ENCODE measurements around the gene SPTLC2.
"Not testable (repeated sequence)": the region's sequence is repeated elsewhere in the genome, so short reads cannot be mapped to it uniquely, and the experiment has no call there.

The SPTLC2 gene, protein sequence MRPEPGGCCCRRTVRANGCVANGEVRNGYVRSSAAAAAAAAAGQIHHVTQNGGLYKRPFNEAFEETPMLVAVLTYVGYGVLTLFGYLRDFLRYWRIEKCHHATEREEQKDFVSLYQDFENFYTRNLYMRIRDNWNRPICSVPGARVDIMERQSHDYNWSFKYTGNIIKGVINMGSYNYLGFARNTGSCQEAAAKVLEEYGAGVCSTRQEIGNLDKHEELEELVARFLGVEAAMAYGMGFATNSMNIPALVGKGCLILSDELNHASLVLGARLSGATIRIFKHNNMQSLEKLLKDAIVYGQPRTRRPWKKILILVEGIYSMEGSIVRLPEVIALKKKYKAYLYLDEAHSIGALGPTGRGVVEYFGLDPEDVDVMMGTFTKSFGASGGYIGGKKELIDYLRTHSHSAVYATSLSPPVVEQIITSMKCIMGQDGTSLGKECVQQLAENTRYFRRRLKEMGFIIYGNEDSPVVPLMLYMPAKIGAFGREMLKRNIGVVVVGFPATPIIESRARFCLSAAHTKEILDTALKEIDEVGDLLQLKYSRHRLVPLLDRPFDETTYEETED

DNA sequence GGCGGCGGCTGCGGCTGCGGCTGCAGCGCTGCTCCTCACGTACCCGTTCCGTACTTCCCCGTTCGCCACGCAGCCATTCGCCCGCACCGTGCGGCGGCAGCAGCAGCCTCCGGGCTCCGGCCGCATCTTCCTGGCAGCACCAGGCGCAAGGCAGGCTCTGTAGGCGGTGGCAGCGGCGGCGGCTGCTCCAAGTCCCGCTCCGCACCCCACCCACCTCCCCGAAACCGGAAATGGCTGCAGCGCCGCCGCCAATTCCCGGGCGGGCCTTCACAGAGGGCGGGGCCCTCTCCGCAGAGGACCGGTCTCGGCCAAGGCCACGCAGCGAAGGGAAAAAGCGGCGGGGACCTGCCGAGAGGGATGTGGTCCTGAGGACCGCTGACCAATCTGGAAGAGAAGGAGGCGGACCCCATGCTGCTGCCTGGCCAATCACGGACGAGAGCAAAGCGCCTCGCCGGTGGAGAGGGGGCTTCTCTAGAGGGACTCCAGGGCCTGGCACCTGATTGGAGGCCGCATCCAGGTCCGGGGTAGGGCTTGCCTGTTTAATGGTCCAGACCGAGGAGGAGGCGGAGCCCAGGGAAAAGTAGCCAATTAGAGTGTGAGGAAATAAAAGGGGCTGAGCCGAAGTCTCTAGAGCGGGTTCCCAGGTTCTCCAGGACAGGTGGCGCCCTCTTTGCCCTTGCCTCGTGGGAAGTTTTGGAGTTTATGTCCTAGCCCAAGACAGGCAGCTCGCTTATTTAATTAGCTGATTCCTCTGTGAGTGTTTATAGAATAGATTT lies at the start of gene SPTLC2:
SPTLC2 (minus strand) TSS at position 184 of the 776 bp plus-strand sequence; CDS start at position 126, 58 bp downstream.
- peak; percentile 98 for DNase-seq

DNA sequence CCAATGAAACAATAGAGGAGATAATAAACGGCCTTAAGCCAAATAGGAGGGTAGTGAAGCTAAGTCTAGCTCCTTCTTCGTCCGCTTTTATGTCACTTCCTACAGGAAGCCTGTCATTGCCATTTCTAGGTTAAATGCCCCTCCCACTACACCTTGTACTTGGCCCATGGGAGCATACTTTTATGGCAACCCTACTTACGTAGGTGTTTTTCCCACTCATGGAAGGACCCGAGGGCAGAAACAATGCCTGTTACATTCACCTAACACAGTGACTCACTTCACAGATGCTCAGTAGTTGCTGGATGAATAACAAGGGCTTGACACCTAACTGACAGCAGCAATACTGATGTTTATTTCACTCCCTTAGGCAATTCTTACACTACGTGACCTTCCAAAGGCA lies 46.9 kb upstream of the SPTLC2 start:
- DNase-seq, result no peak

DNA sequence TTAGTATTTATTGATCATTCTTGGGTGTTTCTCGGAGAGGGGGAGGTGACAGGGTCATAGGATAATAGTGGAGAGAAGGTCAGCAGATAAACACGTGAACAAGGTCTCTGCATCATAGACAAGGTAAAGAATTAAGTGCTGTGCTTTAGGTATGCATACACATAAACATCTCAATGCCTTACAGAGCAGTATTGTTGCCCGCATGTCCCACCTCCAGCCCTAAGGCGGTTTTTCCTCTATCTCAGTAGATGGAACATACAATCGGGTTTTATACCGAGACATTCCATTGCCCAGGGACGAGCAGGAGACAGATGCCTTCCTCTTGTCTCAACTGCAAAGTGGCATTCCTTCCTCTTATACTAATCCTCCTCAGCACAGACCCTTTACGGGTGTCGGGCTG lies 45.1 kb upstream of the SPTLC2 start:
- DNase-seq, result not testable (repeated sequence)

DNA sequence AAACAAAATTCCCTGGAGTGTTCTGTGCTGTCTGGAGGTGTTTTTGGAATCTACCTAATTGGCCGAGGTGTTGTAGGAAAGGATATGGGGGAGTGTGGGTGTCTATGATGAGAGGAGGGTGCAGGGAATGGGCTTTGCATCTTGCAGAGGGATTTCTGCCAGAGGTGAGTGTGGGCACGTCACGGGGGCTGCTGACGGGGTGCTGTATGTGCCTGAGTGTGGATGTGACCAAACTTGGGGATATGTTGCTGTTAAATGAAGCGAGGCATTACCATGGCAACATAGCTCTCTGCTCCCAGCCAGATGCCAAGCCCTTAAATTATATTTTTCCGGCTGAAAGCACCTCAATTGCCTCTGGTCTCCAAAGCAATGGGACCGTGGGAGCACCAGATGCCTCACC lies 44.3 kb upstream of the SPTLC2 start:
- DNase-seq, result no peak

DNA sequence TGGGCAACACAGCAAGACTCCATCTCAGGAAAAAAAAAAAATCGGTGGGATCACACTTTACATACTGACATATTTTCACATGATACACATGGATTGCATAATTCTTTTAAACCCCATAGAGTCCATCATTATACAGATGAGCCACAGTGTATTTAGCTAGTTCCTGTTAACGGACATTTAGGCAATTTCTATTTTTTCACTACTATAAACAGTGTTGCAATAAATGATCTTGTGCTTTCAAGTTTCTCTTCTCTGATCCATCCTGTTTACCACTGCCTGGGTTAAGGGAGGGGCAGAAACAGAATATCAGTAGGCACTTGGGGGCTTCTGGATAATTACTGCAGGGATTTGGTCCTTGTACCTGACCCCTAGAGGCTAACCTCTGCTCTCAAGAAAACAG lies 43.4 kb upstream of the SPTLC2 start:
- no peak for DNase-seq

DNA sequence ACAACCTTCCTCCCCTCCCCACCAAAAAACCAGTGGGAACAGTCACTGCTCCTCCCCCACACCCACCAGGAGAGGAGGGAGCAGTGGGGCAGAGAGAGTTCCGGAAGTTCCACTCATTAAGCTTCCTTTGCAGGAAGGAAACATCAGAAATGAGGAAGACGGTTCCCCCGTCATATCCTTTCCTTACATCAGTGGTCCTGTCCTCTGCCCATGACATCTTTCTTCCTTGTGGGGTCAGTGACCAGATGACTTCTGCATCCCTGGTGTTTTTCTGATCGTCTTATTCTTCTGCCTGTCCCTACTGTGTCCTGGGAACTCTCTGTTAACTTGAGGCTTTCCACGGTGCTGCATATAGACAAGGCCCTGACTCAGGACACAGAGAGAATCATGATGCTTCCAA lies 40.8 kb upstream of the SPTLC2 start:
- DNase-seq, result no peak

DNA sequence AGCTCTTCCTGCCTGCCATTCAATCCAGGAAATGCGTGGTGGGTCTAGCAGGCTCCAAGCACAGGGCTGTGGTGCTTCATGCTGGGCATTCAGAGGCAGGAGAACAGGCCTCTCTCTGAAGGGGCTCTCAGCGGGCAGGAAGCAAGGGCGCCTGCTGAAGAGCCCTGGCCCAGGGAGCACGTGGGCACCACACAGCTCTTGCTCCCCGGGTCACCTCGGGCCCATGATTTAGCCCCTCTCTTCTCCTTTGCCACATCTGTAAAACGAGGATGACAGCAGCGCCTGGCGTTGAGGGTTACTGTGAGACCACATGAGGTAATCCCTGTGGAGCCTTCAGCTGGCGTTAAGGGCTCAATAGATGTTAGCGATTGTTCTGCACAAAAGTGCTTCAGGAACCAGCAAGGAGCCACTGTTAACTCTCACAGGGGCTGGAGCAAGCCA lies 37.6 kb upstream of the SPTLC2 start:
- no peak for DNase-seq

DNA sequence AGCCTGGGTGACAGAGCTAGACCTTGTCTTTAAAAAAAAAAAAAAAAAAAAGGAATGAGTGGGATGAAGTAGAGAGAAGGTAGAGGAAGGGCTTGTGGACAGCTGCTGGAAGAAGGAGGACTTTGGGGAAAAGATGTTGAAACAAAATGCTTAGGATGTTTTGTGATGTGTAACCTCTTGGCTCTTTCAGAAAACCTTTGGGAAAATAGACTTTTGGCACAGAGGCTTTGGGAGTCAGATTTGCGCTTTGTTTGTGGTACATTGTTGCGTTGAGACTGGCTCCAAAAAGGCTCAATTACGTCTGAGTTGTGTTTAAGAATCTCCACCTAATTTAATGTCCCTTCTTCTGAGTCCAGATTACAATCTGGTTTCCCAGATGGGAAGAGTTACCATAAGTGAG lies 32.9 kb upstream of the SPTLC2 start:
- DNase-seq, result no peak

DNA sequence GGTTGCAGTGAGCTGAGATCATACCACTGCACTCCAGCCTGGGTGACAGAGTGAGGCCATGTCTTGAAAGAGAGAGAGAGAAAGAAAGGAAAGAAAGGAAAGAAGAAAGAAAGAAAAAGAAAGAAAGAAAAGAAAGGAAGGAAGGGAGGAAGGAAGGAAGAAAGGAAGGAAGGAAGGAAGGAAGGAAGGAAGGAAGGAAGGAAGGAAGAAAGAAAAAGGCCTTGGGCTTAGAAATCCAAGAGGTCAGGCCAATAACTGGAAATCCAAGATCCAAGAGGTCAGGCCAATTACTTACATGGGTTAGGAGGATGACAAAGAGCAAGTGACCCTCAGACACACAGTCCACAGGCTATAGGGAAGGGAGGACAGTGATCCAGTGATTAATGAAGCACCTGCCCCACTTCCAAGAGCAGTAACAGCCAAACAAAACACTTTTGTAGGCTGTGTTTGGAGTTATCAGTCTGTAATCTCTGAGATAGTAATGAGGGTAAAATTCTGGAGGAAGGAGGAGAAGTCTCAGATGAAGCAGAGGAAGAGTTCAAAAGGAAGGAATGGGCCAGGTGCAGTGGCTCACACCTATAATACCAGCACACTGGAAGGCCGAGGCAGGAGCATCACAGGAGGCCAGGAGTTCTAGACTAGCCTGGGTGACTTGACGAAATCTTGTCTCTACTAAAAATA lies 32.2 kb upstream of the SPTLC2 start:
- DNase-seq, result no peak

DNA sequence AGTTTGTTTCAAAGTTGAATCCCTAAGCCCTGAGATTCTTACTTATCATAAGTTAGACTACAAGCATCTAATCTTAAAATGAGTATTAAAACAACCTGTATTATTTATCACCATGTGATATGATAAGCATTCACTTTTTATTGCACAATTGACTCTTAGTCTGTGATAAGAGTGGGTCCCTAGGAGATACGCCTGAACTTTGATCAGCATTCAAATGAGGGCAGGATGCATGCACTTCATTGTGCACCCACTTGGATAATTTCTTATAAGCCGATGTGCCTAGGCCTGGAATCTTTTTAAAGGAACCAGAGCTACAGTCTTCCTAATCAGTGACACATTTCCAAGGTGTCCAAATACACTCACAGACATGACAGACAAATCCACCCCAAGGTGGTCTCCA lies 31.4 kb upstream of the SPTLC2 start:
- no peak for DNase-seq

DNA sequence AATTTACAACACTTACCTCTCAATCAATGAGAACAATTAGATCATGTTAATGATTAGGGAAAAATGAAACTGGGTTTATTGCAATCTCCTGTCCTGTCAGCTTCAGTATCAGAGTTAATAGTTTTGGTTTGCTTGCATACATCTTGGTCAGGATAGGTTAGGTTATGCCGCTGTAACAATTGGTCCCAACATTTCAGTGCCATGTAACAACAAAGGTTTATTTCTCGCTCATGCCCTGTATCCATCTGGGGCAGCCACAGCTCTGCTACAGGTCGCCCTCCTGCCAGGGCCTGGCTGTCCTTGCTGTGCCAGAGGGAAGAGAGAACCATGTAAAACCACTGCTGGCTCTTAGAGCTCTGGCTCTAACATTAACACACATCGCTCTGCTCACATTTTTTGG lies 30.5 kb upstream of the SPTLC2 start:
- no peak for DNase-seq

DNA sequence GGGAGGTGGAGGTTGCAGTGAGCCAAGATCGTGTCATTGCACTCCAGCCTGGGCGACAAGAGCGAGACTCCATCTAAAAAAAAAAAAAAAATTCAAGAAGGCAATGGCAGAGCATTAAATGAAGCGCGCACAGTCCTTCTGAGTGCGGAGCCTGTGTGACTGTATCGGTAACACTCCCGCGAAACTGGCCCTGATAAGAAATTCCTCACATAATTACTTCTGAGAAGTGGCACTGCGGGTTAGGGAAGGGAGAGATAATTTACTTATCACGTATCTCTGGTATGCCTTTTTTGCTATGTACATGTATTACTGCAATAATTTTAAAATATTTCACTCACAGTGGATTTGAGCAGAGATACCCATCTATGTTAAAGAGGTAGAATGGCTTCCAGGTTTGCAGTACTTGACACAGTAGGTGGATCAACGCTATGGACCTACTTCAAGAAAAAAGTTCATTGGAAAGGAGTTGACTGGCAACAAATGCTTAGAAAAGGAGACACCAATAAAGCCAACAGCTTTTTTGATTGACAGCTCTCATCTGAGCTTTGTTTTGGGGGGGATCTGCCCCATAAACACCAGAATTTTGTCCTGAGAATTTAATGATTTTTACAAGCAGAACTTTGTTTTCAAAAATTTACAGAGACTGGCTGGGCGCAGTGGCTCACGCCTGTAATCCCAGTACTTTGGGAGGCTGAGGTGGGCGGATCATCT lies 29.2 kb upstream of the SPTLC2 start:
- DNase-seq, result no peak

DNA sequence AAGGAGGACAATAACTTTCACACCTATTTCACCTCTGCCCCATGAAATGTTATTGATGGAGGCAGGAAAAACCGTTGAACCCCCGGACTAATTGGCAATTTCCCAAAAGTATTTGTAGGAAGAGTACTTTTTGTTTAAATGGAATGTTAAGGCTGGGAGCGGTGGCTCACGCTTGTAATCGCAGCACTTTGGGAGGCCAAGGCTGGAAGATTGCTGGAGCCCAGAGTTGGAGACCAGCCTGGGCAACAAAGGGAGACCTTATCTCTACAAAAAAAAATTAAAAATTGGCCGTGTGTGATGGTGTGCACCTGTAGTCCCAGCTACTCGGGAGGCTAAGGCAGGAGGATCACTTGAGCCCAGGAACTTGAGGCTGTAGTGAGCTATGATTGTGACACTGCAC lies 26.0 kb upstream of the SPTLC2 start:
- DNase-seq, result no peak

DNA sequence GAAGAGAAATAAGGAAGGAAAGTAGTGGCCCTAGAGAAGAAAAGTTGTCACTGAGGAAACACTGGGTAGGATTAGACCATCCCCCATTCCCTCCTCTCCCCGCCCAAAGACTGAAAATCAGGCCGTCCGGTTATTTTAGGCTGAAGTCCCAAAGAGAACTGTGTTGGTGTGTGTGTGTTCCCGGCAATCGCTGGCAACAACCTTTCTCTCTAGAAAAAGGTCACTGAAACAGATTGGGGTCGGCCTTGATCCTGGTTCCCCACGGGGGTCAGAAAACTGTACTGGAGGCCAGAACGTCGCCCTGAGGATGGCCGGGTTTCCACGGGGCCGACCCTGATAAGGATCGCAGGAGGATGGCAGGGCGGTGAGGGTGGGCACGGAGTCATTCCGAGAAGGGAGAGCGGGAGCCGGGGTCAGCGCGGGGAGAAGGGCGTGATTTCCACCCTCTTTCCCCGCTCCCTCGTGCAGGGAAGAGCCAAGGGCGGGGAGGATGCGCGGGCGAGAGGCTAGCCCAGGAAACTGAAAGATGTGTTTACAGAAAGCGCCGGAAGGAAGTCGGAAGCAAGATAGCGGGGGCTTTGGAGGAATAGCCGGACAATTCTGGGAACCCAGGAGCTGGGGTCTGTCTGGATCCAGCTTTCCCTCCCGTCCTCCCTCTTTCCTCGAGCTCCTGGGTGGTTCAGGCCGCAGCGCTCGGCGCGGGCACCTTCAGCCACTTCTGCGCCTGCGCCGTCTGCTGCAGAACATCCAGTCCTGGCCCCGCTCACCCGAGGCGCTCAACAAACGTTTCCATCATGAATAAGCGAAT lies 25.3 kb upstream of the SPTLC2 start:
- peak; percentile 57 for DNase-seq

DNA sequence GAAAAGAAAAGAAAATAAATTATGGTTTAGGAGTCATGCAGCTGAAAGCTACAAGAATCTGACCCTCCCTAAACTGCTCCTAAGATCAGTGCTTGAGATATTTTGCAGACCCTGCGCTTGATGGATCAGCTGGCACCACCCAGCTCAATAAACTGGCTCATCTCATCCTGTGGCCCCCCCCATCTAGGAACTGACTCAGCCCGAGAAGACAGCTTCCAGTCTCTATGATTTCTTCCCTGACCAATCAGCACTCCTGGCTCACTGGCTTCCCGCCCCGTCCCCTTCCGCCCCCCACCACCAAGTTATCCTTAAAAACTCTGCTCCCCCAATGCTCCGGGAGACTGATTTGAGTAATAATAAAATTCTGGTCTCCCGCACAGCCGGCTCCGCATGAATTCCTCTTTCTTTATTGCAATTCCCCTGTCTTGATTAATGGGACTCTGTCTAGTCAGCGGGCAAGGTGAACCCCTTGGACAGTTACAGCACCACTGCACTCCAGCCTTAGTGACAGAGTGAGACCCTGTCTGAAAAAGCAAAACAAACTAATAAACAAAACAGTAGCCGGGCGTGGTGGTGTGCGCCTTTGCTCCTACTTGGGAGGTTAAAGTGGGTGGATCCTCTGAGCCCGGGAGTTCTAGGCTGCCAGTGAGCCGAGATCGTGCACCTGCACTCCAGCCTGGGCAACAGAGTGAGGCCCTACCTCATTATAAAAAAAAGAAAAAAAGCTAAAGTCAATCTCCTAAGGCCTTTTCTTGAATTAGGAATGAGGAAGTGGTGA lies 24.5 kb upstream of the SPTLC2 start:
- no peak for DNase-seq

DNA sequence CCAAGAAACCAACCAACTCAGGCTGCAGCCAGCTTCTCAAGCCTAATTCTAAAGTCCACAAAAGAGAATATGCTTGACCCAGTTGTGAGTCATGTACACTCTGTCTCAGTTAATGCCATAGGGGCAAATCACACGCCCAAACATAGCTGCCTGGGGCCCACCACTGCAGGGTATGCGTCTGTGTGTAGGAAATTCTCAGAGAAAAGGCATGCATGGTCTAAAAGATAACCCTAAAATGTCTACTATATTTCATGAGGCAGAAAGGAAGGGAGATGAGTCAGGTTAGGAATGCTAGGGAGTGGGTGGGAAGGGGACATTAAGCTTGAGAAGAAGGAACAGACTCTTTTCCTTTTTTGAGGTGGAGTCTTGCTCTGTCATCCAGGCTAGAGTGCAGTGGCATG lies 22.3 kb upstream of the SPTLC2 start:
- no peak for DNase-seq

DNA sequence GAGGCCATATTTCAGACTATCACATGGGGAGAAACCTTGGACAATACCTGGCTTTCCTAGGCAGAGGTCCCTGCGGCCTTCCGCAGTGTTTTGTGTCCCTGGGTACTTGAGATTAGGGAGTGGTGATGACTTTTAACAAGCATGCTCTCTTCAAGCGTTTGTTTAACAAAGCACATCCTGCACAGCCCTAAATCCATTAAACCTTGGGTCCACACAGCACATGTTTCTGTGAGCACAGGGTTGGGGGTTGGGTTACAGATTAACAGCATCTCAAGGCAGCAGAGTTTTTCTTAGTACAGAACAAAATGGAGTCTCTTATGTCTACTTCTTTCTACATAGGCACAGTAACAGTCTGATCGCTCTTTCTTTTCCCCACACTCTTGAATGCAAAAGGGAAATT lies 19.4 kb upstream of the SPTLC2 start:
- not testable (repeated sequence) for DNase-seq

DNA sequence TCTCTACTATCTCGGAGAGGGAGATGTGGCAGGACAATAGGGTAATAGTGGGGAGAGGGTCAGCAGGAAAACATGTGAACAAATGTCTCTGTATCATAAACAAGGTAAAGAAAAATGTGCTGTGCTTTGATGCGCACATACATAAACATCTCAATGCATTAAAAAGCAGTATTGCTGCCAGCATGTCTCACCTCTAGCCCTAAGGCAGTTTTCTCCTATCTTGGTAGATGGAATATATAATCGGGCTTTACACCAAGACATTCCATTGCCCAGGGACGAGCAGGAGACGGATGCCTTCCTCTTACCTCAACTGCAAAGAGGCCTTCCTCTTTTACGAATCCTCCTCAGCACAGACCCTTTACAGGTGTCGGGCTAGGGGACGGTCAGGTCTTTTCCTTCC lies 19.0 kb upstream of the SPTLC2 start:
- not testable (repeated sequence) for DNase-seq

DNA sequence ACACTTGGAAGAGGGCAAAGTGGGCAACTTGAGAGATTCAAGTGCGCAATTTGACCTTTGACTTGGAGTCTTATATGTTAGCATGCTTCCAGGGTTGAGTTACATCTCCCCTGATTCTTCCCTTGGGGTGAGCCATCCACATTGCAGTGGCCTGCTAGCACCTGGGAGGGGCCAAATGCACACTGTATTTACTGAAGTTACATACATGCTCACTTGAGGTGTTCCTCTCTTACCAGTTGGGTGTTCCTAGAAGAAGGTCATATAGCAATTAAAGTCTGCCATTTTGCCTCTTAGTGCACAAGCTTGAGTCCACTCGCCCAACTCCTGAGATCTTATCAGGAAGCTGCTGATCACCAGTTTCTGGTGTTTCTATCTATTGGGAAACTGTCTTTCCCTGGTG lies 13.7 kb upstream of the SPTLC2 start:
- no peak for DNase-seq

DNA sequence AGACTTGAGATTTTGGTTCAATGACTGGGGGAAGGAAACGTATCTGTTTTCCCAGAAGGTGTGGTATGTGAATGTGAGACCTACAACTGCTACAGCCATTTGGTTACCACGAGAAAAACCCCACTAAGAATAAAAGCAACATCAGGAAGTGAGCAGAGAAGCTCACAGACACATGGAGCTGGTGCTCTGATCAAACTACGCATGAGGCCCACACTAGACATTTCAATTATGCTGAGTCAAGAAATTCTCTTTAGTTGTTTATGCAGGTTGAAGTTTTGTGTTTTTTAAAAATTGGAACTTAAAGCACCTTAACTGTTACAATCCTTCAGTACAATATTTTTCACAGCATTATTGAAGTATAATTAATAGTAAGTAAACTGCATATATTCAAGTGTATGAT lies 8.9 kb upstream of the SPTLC2 start:
- no peak for DNase-seq

DNA sequence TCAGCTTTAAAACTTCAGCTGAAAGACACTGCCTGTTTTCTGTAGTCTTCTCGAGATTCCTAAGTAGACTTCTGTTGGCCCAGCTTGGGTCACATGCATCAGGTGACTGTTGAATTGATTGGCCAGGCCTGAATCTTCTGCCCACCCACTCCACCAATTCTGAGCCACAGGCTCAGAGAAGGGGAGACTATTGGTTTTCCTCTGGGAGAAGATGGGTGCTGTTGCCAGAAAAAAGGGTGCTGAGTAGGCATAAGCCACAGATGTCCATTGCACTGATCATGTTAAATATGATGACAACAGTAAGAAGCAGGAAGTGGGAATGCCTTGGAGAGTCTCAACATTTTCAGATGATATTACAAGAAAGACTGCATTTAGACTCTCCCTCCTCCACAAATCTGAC lies 6.8 kb upstream of the SPTLC2 start:
- no peak for DNase-seq

Measured in CD4-positive, alpha-beta T cell treated with Interleukin-4 for 4 hours (primary cell).